SK-N-SH (cell line): ENCODE data around the gene MBP.

Experiments used
- CTCF ChIP-seq: fragments of 200-600 bp; sonication (generic); IDR thresholded peaks from 2 replicates; pipeline ENCODE4 v1.6.1; 2017; ENCODE audit warnings: antibody characterized with exemption, mild to moderate bottlenecking, moderate library complexity
- EZH2phosphoT487 ChIP-seq: fragments of 200-600 bp; sonication (generic); IDR thresholded peaks from 2 replicates; pipeline ENCODE4 v1.6.1; 2017; ENCODE audit warnings: low read depth, mixed run types, mild to moderate bottlenecking, antibody characterized with exemption, moderate library complexity, borderline replicate concordance
- MAX ChIP-seq: IDR thresholded peaks from 2 replicates; pipeline ENCODE4 v1.4.0; 2012; ENCODE audit warnings: low read depth
- MXI1 ChIP-seq: IDR thresholded peaks from 2 replicates; pipeline ENCODE4 v1.6.1; 2012; ENCODE audit warnings: mild to moderate bottlenecking, low read depth, low read length, improper control_type of control experiment
- POLR2AphosphoS5 ChIP-seq: IDR thresholded peaks from 2 replicates; pipeline ENCODE4 v1.6.1; 2012; ENCODE audit warnings: low read depth, low read length
- REST ChIP-seq: IDR thresholded peaks from 2 replicates; pipeline ENCODE4 v1.6.1; 2012; ENCODE audit warnings: mild to moderate bottlenecking, low read depth, low read length, moderate library complexity
- TEAD4 ChIP-seq: IDR thresholded peaks from 2 replicates; pipeline ENCODE4 v1.4.0; 2012; ENCODE audit warnings: mild to moderate bottlenecking, borderline replicate concordance; ENCODE audit not compliant: insufficient read depth
- YY1 ChIP-seq: IDR thresholded peaks from 2 replicates; pipeline ENCODE4 v1.4.0; 2012; ENCODE audit warnings: low read depth, mild to moderate bottlenecking

DNA sequence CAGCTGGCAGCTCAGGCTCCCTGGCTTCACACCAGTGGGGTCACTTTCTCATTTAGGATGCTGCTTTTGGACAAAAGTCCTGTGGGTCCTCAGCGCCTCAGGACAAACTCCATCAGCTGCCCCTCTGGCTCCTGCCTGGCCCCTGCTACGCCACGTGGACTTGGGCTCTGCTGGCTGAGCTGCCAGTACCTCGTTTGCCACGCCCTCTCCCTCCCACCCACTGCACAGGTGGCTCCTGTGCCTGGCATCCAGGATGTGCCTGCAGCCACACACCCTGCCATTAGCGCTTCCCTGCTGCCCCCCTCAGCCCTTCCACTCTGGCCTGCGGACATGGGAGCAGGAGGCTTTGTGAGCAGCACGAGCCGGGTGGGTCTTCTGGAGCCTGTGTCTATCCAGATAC lies 191.3 kb downstream of the MBP start:
- no peak for TF ChIP-seq EZH2phosphoT487
- TF ChIP-seq MAX = no peak
- no peak for TF ChIP-seq YY1
- no peak for TF ChIP-seq TEAD4
- TF ChIP-seq POLR2AphosphoS5 = no peak
- TF ChIP-seq CTCF = no peak
- TF ChIP-seq REST = no peak
- TF ChIP-seq MXI1 = no peak
